Measurements from ENCODE around the gene MGAT4A. TPM values are rescaled to one million over a fixed set of nuclear protein-coding genes. Genes with fewer than 3 reads are reported as not detected.

The MGAT4A gene
- total and polyA plus RNA-seq, 10 of the 15 experiments (the other 5 are each of a cell fraction or from before 2014, with no cell fraction given): 4.3 to 23.4 (median 13.6) TPM

DNA sequence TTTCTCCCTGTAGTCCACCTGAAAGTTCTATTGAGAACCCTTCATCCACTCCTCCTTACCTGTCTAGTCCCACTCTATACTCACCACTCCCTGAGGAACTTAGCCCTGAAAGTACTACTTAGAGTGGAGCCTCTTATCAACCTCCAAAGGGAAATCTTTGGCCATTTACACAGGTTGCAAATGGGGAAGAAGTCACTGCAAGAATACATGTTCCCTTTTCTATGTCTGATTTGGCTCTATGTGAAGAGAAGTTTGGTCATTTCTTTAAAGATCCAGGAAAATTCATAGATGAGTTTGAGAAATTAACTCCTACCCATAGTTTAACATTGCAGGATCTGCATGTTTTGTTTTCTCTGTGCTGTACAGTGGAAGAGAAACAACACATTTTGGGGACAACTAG is 22.9 kb upstream of the MGAT4A start:
- H3K4me1 ChIP-seq (ENCODE audit: control insufficient read depth, insufficient read depth, low read length): peaks cover 25% of the 10 kb centered on the region
- H3K79me2 ChIP-seq (ENCODE audit: control insufficient read depth, insufficient read depth, low read length): no peaks in the 10 kb centered on the region
- H3K4me3 ChIP-seq: no peak overlapping the region
- POLR2A ChIA-PET: no interaction called here
- DNase-seq (ENCODE audit: low read depth, low spot score) (no peak), ATAC-seq (no peak), FAIRE-seq (no peak)
- H3K27me3 ChIP-seq (replicated peaks in 1 of 2; ENCODE audit: control insufficient read depth in 2 of 2, insufficient read depth in 2 of 2, low read length in 1 of 2): no peaks in the 10 kb centered on the region
- BruUV-seq (replicated peaks): no TSS peak
- H2AFZ ChIP-seq (ENCODE audit: control insufficient read depth, low read depth, low read length): no peak overlapping the region
- RAD21 ChIA-PET (ENCODE audit: unreplicated experiment): no interaction called here
- H3K27ac ChIP-seq (ENCODE audit: control insufficient read depth, insufficient read depth): no peak overlapping the region
- H3K9ac ChIP-seq (ENCODE audit: control insufficient read depth, insufficient read depth, low read length): no peak overlapping the region
- no peaks in the 10 kb centered on the region for H4K20me1 ChIP-seq (ENCODE audit: control insufficient read depth, insufficient read depth)
- intact Hi-C loops (cut with micrococcal nuclease; ENCODE audit: unreplicated experiment) (no loop called here), in situ Hi-C loops (cut with MboI) (no loop called here)
- H3K9me3 ChIP-seq (replicated peaks; ENCODE audit: control insufficient read depth, insufficient read depth, low read length): no peaks in the 10 kb centered on the region; the same call in 1 of the 3 replicates
- SMC1A ChIA-PET (ENCODE audit: uncharacterized antibody, unreplicated experiment): interaction anchor here (1.1 kb wide), 1 partner anchor 8 kb away, joined by 3 read pairs; no protein-coding TSS in a partner anchor
- CTCF ChIA-PET: no interaction called here
- H3K4me2 ChIP-seq (ENCODE audit: control insufficient read depth, insufficient read depth): no peak overlapping the region
- H3K36me3 ChIP-seq (ENCODE audit: control insufficient read depth in 2 of 2, insufficient read depth in 2 of 2, low read length in 1 of 2): no peaks in the 10 kb centered on the region
- TF ChIP-seq YBX1 (IDR thresholded peaks at IDR 0.05) (no peak), TCF12 (IDR thresholded peaks at IDR 0.05; ENCODE audit: low read depth, low read length) (no peak), MEF2B (IDR thresholded peaks at IDR 0.05; ENCODE audit: partially characterized antibody, poor library complexity, severe bottlenecking) (no peak), SUZ12 (IDR thresholded peaks at IDR 0.05; ENCODE audit: unreplicated experiment) (no peak), EP300 (IDR thresholded peaks at IDR 0.05; ENCODE audit: borderline replicate concordance in 1 of 2, control insufficient read depth in 1 of 2, low read depth in 2 of 2, low read length in 2 of 2) (no peak), GABPA (IDR thresholded peaks at IDR 0.05; ENCODE audit: low read depth) (no peak), BCL11A (IDR thresholded peaks at IDR 0.05; ENCODE audit: low read depth, low read length) (no peak)
- TF ChIP-seq, protein P1, sequence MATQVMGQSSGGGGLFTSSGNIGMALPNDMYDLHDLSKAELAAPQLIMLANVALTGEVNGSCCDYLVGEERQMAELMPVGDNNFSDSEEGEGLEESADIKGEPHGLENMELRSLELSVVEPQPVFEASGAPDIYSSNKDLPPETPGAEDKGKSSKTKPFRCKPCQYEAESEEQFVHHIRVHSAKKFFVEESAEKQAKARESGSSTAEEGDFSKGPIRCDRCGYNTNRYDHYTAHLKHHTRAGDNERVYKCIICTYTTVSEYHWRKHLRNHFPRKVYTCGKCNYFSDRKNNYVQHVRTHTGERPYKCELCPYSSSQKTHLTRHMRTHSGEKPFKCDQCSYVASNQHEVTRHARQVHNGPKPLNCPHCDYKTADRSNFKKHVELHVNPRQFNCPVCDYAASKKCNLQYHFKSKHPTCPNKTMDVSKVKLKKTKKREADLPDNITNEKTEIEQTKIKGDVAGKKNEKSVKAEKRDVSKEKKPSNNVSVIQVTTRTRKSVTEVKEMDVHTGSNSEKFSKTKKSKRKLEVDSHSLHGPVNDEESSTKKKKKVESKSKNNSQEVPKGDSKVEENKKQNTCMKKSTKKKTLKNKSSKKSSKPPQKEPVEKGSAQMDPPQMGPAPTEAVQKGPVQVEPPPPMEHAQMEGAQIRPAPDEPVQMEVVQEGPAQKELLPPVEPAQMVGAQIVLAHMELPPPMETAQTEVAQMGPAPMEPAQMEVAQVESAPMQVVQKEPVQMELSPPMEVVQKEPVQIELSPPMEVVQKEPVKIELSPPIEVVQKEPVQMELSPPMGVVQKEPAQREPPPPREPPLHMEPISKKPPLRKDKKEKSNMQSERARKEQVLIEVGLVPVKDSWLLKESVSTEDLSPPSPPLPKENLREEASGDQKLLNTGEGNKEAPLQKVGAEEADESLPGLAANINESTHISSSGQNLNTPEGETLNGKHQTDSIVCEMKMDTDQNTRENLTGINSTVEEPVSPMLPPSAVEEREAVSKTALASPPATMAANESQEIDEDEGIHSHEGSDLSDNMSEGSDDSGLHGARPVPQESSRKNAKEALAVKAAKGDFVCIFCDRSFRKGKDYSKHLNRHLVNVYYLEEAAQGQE (IDR thresholded peaks at IDR 0.05; ENCODE audit: low read depth, low read length): no peak
- TF ChIP-seq, protein P2, sequence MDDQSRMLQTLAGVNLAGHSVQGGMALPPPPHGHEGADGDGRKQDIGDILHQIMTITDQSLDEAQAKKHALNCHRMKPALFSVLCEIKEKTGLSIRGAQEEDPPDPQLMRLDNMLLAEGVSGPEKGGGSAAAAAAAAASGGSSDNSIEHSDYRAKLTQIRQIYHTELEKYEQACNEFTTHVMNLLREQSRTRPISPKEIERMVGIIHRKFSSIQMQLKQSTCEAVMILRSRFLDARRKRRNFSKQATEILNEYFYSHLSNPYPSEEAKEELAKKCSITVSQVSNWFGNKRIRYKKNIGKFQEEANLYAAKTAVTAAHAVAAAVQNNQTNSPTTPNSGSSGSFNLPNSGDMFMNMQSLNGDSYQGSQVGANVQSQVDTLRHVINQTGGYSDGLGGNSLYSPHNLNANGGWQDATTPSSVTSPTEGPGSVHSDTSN (IDR thresholded peaks at IDR 0.05; ENCODE audit: insufficient replicate concordance, low read depth, low read length): no peak
- TF ChIP-seq, protein P3, sequence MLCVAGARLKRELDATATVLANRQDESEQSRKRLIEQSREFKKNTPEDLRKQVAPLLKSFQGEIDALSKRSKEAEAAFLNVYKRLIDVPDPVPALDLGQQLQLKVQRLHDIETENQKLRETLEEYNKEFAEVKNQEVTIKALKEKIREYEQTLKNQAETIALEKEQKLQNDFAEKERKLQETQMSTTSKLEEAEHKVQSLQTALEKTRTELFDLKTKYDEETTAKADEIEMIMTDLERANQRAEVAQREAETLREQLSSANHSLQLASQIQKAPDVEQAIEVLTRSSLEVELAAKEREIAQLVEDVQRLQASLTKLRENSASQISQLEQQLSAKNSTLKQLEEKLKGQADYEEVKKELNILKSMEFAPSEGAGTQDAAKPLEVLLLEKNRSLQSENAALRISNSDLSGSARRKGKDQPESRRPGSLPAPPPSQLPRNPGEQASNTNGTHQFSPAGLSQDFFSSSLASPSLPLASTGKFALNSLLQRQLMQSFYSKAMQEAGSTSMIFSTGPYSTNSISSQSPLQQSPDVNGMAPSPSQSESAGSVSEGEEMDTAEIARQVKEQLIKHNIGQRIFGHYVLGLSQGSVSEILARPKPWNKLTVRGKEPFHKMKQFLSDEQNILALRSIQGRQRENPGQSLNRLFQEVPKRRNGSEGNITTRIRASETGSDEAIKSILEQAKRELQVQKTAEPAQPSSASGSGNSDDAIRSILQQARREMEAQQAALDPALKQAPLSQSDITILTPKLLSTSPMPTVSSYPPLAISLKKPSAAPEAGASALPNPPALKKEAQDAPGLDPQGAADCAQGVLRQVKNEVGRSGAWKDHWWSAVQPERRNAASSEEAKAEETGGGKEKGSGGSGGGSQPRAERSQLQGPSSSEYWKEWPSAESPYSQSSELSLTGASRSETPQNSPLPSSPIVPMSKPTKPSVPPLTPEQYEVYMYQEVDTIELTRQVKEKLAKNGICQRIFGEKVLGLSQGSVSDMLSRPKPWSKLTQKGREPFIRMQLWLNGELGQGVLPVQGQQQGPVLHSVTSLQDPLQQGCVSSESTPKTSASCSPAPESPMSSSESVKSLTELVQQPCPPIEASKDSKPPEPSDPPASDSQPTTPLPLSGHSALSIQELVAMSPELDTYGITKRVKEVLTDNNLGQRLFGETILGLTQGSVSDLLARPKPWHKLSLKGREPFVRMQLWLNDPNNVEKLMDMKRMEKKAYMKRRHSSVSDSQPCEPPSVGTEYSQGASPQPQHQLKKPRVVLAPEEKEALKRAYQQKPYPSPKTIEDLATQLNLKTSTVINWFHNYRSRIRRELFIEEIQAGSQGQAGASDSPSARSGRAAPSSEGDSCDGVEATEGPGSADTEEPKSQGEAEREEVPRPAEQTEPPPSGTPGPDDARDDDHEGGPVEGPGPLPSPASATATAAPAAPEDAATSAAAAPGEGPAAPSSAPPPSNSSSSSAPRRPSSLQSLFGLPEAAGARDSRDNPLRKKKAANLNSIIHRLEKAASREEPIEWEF (IDR thresholded peaks at IDR 0.05; ENCODE audit: insufficient replicate concordance, low read depth, low read length): no peak
- TF ChIP-seq, protein P4, sequence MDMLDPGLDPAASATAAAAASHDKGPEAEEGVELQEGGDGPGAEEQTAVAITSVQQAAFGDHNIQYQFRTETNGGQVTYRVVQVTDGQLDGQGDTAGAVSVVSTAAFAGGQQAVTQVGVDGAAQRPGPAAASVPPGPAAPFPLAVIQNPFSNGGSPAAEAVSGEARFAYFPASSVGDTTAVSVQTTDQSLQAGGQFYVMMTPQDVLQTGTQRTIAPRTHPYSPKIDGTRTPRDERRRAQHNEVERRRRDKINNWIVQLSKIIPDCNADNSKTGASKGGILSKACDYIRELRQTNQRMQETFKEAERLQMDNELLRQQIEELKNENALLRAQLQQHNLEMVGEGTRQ (IDR thresholded peaks at IDR 0.05; ENCODE audit: borderline replicate concordance, low read depth, low read length): no peak

Measured in GM12878 (cell line).